ACC112 (cell line): ENCODE measurements around the gene SLC26A11.
"Not testable (repeated sequence)": the region's sequence is repeated elsewhere in the genome, so short reads cannot be mapped to it uniquely, and the experiment has no call there.

Experiments used
- H2AFZ ChIP-seq: fragments of 200-600 bp; sonication (generic); one replicate; pipeline ENCODE4 v1.6.0; 2017; ENCODE audit warnings: antibody characterized with exemption, low read length; ENCODE audit not compliant: unreplicated experiment
- H3K27ac ChIP-seq: fragments of 200-600 bp; sonication (generic); 2 replicates; pipeline ENCODE4 v1.5.1; 2014; ENCODE audit warnings: low read depth, mild to moderate bottlenecking, antibody characterized with exemption, low read length, moderate library complexity
- H3K27me3 ChIP-seq: fragments of 200-600 bp; sonication (generic); 2 replicates; pipeline ENCODE4 v1.6.1; 2014; ENCODE audit warnings: mild to moderate bottlenecking, antibody characterized with exemption, low read length, moderate library complexity, mixed read lengths; ENCODE audit not compliant: insufficient read depth
- H3K36me3 ChIP-seq: fragments of 200-600 bp; sonication (generic); 2 replicates; pipeline ENCODE4 v1.6.1; 2016; ENCODE audit warnings: mild to moderate bottlenecking, antibody characterized with exemption, low read length, moderate library complexity, mixed read lengths; ENCODE audit not compliant: insufficient read depth
- H3K4me1 ChIP-seq: fragments of 200-600 bp; sonication (generic); one replicate; pipeline ENCODE4 v1.6.1; 2016; ENCODE audit warnings: low read length, mixed read lengths; ENCODE audit not compliant: insufficient read depth, unreplicated experiment, control insufficient read depth
- H3K4me3 ChIP-seq: fragments of 200-600 bp; sonication (generic); 2 replicates; pipeline ENCODE4 v1.5.1; 2014; ENCODE audit warnings: mild to moderate bottlenecking, low read depth, low read length
- H3K79me2 ChIP-seq: fragments of 200-600 bp; sonication (generic); one replicate; pipeline ENCODE4 v1.6.0; 2016; ENCODE audit warnings: low read length; ENCODE audit not compliant: control insufficient read depth, unreplicated experiment, insufficient read depth

Gene SLC26A11

DNA sequence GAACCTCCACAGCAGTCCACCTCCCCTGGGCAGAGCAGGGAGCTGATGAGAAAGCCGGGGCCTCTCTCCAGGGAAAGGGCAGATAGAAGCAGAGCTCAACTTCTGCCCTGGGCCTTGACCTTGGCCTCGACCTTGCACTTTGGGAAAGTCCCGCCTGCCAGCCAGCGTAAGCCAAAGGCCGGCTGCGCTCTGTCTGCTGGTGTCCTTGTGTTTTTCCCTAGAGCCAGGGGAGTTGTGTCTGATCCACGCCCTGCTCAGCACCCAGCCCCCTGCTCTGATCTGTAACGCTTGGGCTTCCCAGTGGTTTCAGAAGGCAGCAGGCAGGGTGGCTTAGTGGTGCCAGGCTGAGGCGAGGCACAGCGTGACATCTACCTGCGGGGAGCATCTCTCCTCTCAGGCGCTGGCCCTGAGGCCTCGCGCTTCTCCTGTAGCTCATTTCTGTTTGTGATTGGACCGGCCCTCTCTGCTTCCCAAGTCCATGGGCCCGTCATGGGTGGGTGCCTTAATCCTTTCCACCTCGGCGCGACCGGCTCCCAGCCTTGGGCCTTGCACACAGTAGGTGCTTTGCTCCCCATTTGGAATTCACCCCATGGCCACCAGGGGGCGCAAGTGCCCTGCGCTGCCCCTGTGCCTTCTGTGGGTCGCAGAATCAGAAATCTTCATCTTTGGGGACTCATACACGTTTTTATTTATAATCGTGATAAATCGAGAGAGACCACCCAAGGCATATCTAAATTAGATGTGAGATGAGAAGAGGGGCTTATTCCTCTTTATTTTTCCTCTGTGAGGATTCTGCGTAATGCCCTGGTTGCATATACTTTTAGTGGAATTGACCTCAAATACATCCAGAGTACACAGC is 24.3 kb upstream of the SLC26A11 start:
- no peaks in the 10 kb centered on the region for H3K4me1 ChIP-seq
- H2AFZ ChIP-seq: no peak overlapping the region
- H3K4me3 ChIP-seq: no peak overlapping the region
- no peak overlapping the region for H3K27ac ChIP-seq
- H3K27me3 ChIP-seq: no peaks in the 10 kb centered on the region
- H3K36me3 ChIP-seq: no peaks in the 10 kb centered on the region
- no peaks in the 10 kb centered on the region for H3K79me2 ChIP-seq

DNA sequence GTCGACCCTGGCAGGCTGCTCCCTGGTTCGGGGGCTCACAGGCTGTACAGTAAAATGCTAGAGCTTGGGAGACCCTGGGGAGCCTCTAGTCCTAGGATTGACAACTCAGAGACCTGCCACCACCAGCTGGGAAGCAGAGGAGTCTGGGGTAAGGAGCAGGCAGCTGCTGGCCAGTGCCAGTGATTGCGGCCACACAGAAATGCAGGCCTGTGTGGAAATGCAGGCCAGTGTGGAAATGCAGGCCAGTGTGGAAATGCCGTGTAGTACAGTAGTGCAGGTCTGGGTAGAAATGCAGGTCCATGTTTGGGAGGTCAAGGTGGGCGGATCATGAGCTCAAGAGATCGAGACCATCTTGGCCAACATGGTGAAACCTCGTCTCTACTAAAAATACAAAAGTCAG is 23.6 kb upstream of the SLC26A11 start:
- no peak overlapping the region for H3K27ac ChIP-seq
- H3K79me2 ChIP-seq: no peaks in the 10 kb centered on the region
- no peak overlapping the region for H3K4me3 ChIP-seq
- no peaks in the 10 kb centered on the region for H3K27me3 ChIP-seq
- H3K36me3 ChIP-seq: no peaks in the 10 kb centered on the region
- H3K4me1 ChIP-seq: no peaks in the 10 kb centered on the region
- H2AFZ ChIP-seq: no peak overlapping the region

DNA sequence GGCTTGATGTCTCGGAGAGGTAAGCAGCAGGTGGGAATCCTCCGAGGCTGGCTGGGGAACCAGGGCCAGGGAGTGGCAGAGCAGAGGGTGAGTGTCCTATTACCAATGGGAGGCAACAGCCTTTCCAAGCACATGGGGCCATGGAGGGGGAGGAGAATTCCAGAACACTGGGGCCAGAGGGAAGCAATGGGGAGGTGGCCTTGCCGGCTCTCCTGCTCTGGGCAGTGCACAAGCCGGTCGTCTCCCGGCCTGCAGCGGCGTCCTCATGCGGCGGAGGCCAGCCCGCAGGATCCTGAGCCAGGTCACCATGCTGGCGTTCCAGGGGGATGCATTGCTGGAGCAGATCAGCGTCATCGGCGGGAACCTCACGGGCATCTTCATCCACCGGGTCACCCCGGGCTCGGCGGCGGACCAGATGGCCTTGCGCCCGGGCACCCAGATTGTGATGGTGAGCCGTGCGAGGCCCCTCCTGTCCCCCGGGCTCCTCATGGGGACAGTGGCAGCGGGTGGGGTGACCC is 22.0 kb upstream of the SLC26A11 start:
- Histone ChIP-seq H2AFZ (no peak overlapping the region), H3K27me3 (no peaks in the 10 kb centered on the region), H3K27ac (no peak overlapping the region), H3K4me1 (no peaks in the 10 kb centered on the region), H3K36me3 (no peaks in the 10 kb centered on the region), H3K4me3 (no peak overlapping the region), H3K79me2 (no peaks in the 10 kb centered on the region)

DNA sequence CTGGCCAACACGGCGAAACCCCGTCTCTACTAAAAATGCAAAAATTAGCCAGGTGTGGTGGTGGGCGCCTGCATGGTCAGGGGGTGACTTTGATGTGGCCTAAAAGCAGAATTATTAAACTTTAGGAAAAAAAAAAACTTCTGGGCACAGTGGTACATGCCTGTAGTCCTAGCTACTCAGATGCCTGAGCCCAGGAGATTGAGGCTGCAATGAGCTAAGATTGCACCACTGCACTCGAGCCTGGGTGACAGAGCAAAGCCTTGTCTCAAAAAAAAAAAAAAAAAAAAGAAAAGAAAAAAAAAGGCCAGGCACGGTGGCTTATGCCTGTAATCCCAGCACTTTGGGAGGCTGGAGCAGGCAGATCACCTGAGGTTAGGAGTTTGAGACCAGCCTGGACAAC is 20.9 kb upstream of the SLC26A11 start:
- not testable (repeated sequence) for H3K36me3 ChIP-seq, H3K27ac ChIP-seq, H2AFZ ChIP-seq, H3K4me1 ChIP-seq, H3K79me2 ChIP-seq, H3K4me3 ChIP-seq, H3K27me3 ChIP-seq

DNA sequence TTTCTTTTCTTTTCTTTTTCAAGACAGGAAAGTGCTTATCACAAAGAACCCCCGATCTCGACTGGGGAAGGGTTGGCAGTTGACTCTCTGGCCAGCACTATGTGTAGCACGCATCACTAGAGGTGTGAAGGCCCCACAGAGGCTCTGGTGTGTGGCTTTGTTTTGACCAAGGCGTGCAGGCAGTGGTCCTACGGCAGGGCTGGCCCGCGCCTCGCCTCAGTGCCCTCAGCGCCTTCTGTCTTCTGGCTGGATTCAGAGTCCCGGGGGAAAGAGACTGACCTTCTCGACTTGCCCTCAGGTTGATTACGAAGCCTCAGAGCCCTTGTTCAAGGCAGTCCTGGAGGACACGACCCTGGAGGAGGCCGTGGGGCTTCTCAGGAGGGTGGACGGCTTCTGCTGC is 18.8 kb upstream of the SLC26A11 start:
- Histone ChIP-seq H3K4me3 (no peak overlapping the region), H3K36me3 (no peaks in the 10 kb centered on the region), H3K27me3 (no peaks in the 10 kb centered on the region), H3K4me1 (no peaks in the 10 kb centered on the region), H3K79me2 (no peaks in the 10 kb centered on the region), H2AFZ (no peak overlapping the region), H3K27ac (no peak overlapping the region)

GRCh38 chr17:80202197-80202596 is 18.0 kb upstream of the SLC26A11 start:
- Histone ChIP-seq H3K27me3 (no peaks in the 10 kb centered on the region), H3K79me2 (no peaks in the 10 kb centered on the region), H2AFZ (no peak overlapping the region), H3K27ac (no peak overlapping the region), H3K36me3 (no peaks in the 10 kb centered on the region), H3K4me3 (no peak overlapping the region), H3K4me1 (peaks cover 5% of the 10 kb centered on the region)

DNA sequence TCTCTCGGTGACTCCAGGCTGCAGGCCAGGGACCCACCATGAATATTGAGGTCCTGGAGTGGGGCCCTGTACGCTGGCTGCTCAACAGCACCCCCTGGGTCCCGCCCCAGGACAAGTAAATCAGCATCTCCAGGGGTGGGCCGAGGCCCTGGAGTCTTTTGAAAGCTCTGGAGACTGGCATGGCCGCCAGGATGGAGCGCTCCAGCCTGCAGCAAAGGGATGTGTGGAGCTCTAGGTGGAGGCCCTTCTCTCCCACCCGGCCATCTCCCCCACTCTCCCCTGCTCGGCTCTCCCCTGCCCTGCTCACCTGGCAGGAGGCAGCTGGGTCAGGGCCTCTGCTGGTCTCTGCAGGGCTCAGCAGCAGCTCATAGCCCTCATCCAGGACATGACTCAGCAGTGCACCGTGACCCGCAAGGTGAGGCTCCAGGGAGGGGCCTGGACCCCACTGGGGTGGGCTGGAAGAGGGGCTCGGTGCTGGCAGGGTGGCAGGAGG is 16.7 kb upstream of the SLC26A11 start:
- no peaks in the 10 kb centered on the region for H3K79me2 ChIP-seq
- H3K27me3 ChIP-seq: no peaks in the 10 kb centered on the region
- no peaks in the 10 kb centered on the region for H3K36me3 ChIP-seq
- no peak overlapping the region for H2AFZ ChIP-seq
- H3K4me1 ChIP-seq: peaks cover 5% of the 10 kb centered on the region
- no peak overlapping the region for H3K4me3 ChIP-seq
- H3K27ac ChIP-seq: no peak overlapping the region

DNA sequence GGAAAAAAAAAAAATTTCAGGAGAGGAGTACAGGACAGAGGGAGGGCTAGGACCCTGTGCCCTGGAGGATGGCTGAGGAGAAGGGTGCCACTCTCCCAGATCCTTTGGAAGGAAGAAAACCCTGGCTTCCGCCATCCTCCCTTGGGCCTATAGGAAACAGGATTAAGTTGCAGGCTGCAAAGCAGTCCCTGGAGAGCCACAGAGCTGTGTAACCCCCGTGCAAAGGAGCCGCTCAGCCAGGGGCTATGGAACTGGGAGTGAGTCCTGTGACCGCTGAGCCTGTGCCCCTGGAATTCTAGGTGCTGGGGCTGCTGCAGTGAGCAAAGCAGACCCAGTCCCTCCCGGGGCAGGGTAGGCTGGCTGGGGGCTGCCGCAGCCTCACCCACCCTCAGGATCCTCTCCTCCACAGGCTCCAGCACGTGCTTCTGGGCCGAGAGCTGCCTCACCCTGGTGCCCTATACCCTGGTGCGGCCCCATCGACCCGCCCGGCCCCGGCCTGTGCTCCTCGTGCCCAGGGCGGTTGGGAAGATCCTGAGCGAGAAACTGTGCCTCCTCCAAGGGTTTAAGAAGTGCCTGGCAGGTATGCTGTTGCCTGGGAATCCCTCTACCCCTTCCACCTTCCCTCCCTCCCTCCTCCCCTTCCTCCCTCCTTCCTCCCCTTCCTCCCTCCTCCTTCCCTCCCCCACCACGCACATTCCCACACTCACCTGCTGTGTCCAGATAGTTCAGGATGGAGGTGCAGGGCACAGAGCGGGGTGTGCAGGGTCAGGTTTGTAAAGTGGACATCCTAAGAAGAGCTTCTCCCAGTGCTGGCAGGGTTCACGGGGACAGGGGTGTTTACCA is 15.4 kb upstream of the SLC26A11 start:
- no peak overlapping the region for H3K27ac ChIP-seq
- peaks cover 5% of the 10 kb centered on the region for H3K4me1 ChIP-seq
- H3K4me3 ChIP-seq: no peak overlapping the region
- H3K27me3 ChIP-seq: no peaks in the 10 kb centered on the region
- H2AFZ ChIP-seq: no peak overlapping the region
- peaks cover 4% of the 10 kb centered on the region; the same call in 1 of the 2 replicates for H3K36me3 ChIP-seq
- no peaks in the 10 kb centered on the region for H3K79me2 ChIP-seq

DNA sequence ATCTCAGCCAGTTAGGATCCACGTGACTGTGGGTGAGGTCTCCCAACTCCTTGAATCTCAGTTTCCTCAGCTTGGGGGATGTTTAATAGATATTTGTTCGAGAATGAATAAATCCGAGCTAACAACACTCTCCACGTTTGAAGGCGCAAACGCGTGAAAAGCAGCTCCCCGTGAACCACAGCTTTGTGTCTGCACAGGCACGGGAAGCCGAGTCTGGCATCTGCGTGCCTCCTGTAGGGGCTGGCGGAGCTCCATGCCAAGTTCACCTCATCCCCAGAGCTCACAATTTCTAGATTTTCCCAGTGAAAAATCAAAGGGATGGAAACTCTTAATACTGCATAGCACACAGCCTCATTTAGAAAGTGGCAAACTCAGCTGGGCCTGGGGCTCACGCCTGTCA is 14.4 kb upstream of the SLC26A11 start:
- Histone ChIP-seq H3K79me2 (no peaks in the 10 kb centered on the region), H3K36me3 (peaks cover 8% of the 10 kb centered on the region; the same call in 1 of the 2 replicates), H3K4me3 (no peak overlapping the region), H3K27ac (no peak overlapping the region), H2AFZ (no peak overlapping the region), H3K27me3 (no peaks in the 10 kb centered on the region), H3K4me1 (peaks cover 5% of the 10 kb centered on the region)

- Histone ChIP-seq H3K79me2 (no peaks in the 10 kb centered on the region), H3K4me1 (peaks cover 5% of the 10 kb centered on the region), H3K36me3 (peaks cover 13% of the 10 kb centered on the region; the same call in 1 of the 2 replicates), H3K27ac (no peak overlapping the region), H2AFZ (no peak overlapping the region), H3K27me3 (no peaks in the 10 kb centered on the region), H3K4me3 (no peak overlapping the region)
Observed at GRCh38 chr17:80208050-80208449, 12.2 kb upstream of the SLC26A11 start.
